Activated CD8-positive, alpha-beta T cell treated with anti-CD3 and anti-CD28 coated beads for 36 hours (primary cell): ENCODE measurements around the gene RNF144A. TPM values are rescaled to one million over a fixed set of nuclear protein-coding genes. Genes with fewer than 3 reads are reported as not detected.

Experiments
- ATAC-seq: fragments of 200-7000 bp; cut with Tn5 transposase; one replicate; pipeline ENCODE4 v1.10.0; 2021; ENCODE audit warnings: mild to moderate bottlenecking, moderate library complexity
- CTCF ChIA-PET: fragments of 350-600 bp; sonication (Branson Sonifier 250); formaldehyde crosslinking; loops from one replicate; lab custom pipeline; 2021; ENCODE audit warnings: antibody characterized with exemption; lab: Charles Lee
- POLR2A ChIA-PET: fragments of 350-600 bp; sonication (Branson Sonifier 250); formaldehyde crosslinking; loops from one replicate; lab custom pipeline; 2021; ENCODE audit warnings: antibody characterized with exemption; lab: Charles Lee
- DNase-seq: peaks from one replicate; pipeline ENCODE4 v3.0.0-alpha.2; 2020
- H3K27ac Mint-ChIP-seq: one replicate; pipeline ENCODE4 v1.8.0; 2021; ENCODE audit warnings: mild to moderate bottlenecking, mixed read lengths
- H3K27me3 Mint-ChIP-seq: one replicate; pipeline ENCODE4 v1.8.0; 2021; ENCODE audit warnings: mixed read lengths
- H3K36me3 Mint-ChIP-seq: one replicate; pipeline ENCODE4 v1.8.0; 2021; ENCODE audit warnings: low read depth, mixed read lengths
- H3K4me1 Mint-ChIP-seq: one replicate; pipeline ENCODE4 v1.8.0; 2021; ENCODE audit warnings: low read depth, mixed read lengths
- H3K4me3 Mint-ChIP-seq: one replicate; pipeline ENCODE4 v1.8.0; 2021; ENCODE audit warnings: mild to moderate bottlenecking, moderate library complexity, mixed read lengths
- H3K9me3 Mint-ChIP-seq: one replicate; pipeline ENCODE4 v1.8.0; 2021; ENCODE audit warnings: mixed read lengths
- CTCF ChIP-seq: fragments of 200-600 bp; IDR thresholded peaks from one replicate; pipeline ENCODE4 v1.8.0; 2022; ENCODE audit warnings: antibody characterized with exemption, mild to moderate bottlenecking
- intact Hi-C: fragments of 100-400 bp; cut with micrococcal nuclease; formaldehyde crosslinking; loops from one replicate; pipeline ENCODE4 v1.10.0; 2022
- total RNA-seq, 2 experiments: library from RNA; stranded (reverse); gene quantifications; one replicate each; pipeline ENCODE4 v1.2.3, GENCODE V29; 2021

RNF144A gene
- total RNA-seq, 2 experiments from 2014 or later, result 32.6 to 36.5 TPM

- Mint-ChIP-seq H3K4me1 (no peaks in the 10 kb centered on the region), H3K27me3 (no peaks in the 10 kb centered on the region), H3K9me3 (no peaks in the 10 kb centered on the region), H3K27ac (no peak overlapping the region), H3K4me3 (no peak overlapping the region), H3K36me3 (peaks cover 9% of the 10 kb centered on the region)
- TF ChIP-seq CTCF, result no peak
- intact Hi-C loops, result no loop called here
- DNase-seq (no peak), ATAC-seq (no peak)
- POLR2A ChIA-PET, result no interaction called here
- CTCF ChIA-PET, result interaction anchor here (1.4 to 1.7 kb wide), 2 partner anchors 26 kb away, joined by 5 to 8 read pairs; no protein-coding TSS in a partner anchor
Measured at GRCh38 chr2:7070483-7070882, 153.3 kb downstream of the RNF144A start.

GRCh38 chr2:7071154-7071553, 153.9 kb downstream of the RNF144A start:
- ATAC-seq (no peak), DNase-seq (no peak)
- TF ChIP-seq CTCF, result no peak
- Mint-ChIP-seq H3K4me1 (no peaks in the 10 kb centered on the region), H3K4me3 (no peak overlapping the region), H3K27me3 (no peaks in the 10 kb centered on the region), H3K27ac (no peak overlapping the region), H3K9me3 (no peaks in the 10 kb centered on the region), H3K36me3 (peaks cover 13% of the 10 kb centered on the region)
- POLR2A ChIA-PET, result no interaction called here
- CTCF ChIA-PET, result no interaction called here
- intact Hi-C loops, result no loop called here

GRCh38 chr2:7071916-7072556, 154.8 kb downstream of the RNF144A start:
- ATAC-seq, result no peak
- H3K27ac Mint-ChIP-seq, result no peak overlapping the region
- intact Hi-C loops, result no loop called here
- POLR2A ChIA-PET, result no interaction called here
- H3K36me3 Mint-ChIP-seq, result peaks cover 13% of the 10 kb centered on the region
- DNase-seq, result no peak
- H3K4me1 Mint-ChIP-seq, result no peaks in the 10 kb centered on the region
- no peaks in the 10 kb centered on the region for H3K9me3 Mint-ChIP-seq
- CTCF ChIA-PET, result interaction anchor here (0.8 kb wide), 1 partner anchor 27 kb away, joined by 5 read pairs; no protein-coding TSS in a partner anchor
- H3K4me3 Mint-ChIP-seq, result no peak overlapping the region
- no peaks in the 10 kb centered on the region for H3K27me3 Mint-ChIP-seq
- TF ChIP-seq CTCF, result no peak

- no peak for ATAC-seq
- TF ChIP-seq CTCF, result no peak
- POLR2A ChIA-PET, result no interaction called here
- no peak for DNase-seq
- H3K4me1 Mint-ChIP-seq, result no peaks in the 10 kb centered on the region
- H3K27me3 Mint-ChIP-seq, result no peaks in the 10 kb centered on the region
- peaks cover 13% of the 10 kb centered on the region for H3K36me3 Mint-ChIP-seq
- no peak overlapping the region for H3K27ac Mint-ChIP-seq
- no peaks in the 10 kb centered on the region for H3K9me3 Mint-ChIP-seq
- intact Hi-C loops, result no loop called here
- H3K4me3 Mint-ChIP-seq, result no peak overlapping the region
- CTCF ChIA-PET, result no interaction called here
Measured at GRCh38 chr2:7073901-7074300, 156.7 kb downstream of the RNF144A start.

- Mint-ChIP-seq H3K27me3 (no peaks in the 10 kb centered on the region), H3K27ac (no peak overlapping the region), H3K4me1 (no peaks in the 10 kb centered on the region), H3K9me3 (no peaks in the 10 kb centered on the region), H3K36me3 (peaks cover 13% of the 10 kb centered on the region), H3K4me3 (no peak overlapping the region)
- TF ChIP-seq CTCF, result no peak
- intact Hi-C loops, result no loop called here
- DNase-seq, result no peak
- POLR2A ChIA-PET, result no interaction called here
- no peak for ATAC-seq
- CTCF ChIA-PET, result interaction anchor here (1.6 kb wide), 1 partner anchor 12 kb away, joined by 4 read pairs; no protein-coding TSS in a partner anchor
Measured at GRCh38 chr2:7075834-7076233, 158.6 kb downstream of the RNF144A start.
